HG02943 (cell line): ENCODE results near the gene ARID1B.

Experiments
- ATAC-seq: cut with Tn5 transposase; IDR thresholded peaks from one replicate; pipeline ENCODE4 v1.9.1; 2021; ENCODE audit warnings: mild to moderate bottlenecking, low read depth, moderate library complexity; ENCODE audit not compliant: unreplicated experiment

The ARID1B gene

GRCh38 chr6:157162766-157163433, 385.7 kb downstream of the ARID1B start:
- ATAC-seq = no peak

GRCh38 chr6:157163434-157164159, 386.4 kb downstream of the ARID1B start:
- ATAC-seq = no peak

GRCh38 chr6:157164972-157165371, 387.8 kb downstream of the ARID1B start:
- no peak for ATAC-seq

GRCh38 chr6:157166784-157167183, 389.6 kb downstream of the ARID1B start:
- no peak for ATAC-seq

- ATAC-seq = no peak
Measured at GRCh38 chr6:157167837-157168236, 390.7 kb downstream of the ARID1B start.

- ATAC-seq = no peak
Measured at GRCh38 chr6:157168471-157168870, 391.3 kb downstream of the ARID1B start.

GRCh38 chr6:157169226-157169625, 392.0 kb downstream of the ARID1B start:
- no peak for ATAC-seq

- ATAC-seq = no peak
Measured at GRCh38 chr6:157169656-157170055, 392.5 kb downstream of the ARID1B start.

- no peak for ATAC-seq
Measured at GRCh38 chr6:157170535-157170934, 393.4 kb downstream of the ARID1B start.

GRCh38 chr6:157171801-157172200, 394.6 kb downstream of the ARID1B start:
- ATAC-seq = no peak

- ATAC-seq = no peak
Measured at GRCh38 chr6:157172231-157172701, 395.1 kb downstream of the ARID1B start.

GRCh38 chr6:157172830-157173536, 395.8 kb downstream of the ARID1B start:
- ATAC-seq = no peak

GRCh38 chr6:157173776-157174175, 396.6 kb downstream of the ARID1B start:
- ATAC-seq = no peak

- ATAC-seq = no peak
Measured at GRCh38 chr6:157174731-157175130, 397.6 kb downstream of the ARID1B start.

- ATAC-seq = no peak
Measured at GRCh38 chr6:157177731-157178336, 400.7 kb downstream of the ARID1B start.

- no peak for ATAC-seq
Measured at GRCh38 chr6:157181649-157182048, 404.5 kb downstream of the ARID1B start.

GRCh38 chr6:157182503-157183264, 405.5 kb downstream of the ARID1B start:
- no peak for ATAC-seq

- no peak for ATAC-seq
Measured at GRCh38 chr6:157184202-157185015, 407.2 kb downstream of the ARID1B start.

- ATAC-seq = no peak
Measured at GRCh38 chr6:157185171-157185570, 408.0 kb downstream of the ARID1B start.
